Measurements from ENCODE around the gene SHISA5. TPM values are rescaled to one million over a fixed set of nuclear protein-coding genes. Genes with fewer than 3 reads are reported as not detected.

Gene SHISA5
- total RNA-seq, 3 donors from 2014 or later (not counting 1 experiment from before 2014, with no cell fraction given): 211 to 237 (median 218) TPM

GRCh38 chr3:48518069-48518468 is 14.1 kb upstream of the SHISA5 start:
- no peak overlapping the region for H3K4me3 Mint-ChIP-seq

GRCh38 chr3:48516571-48516970 is 12.6 kb upstream of the SHISA5 start:
- DNase-seq (no peak), ATAC-seq (no peak)
- Histone ChIP-seq H3K9me3 (ENCODE audit: control insufficient read depth, insufficient read depth, low read length) (no peaks in the 10 kb centered on the region), H3K36me3 (ENCODE audit: control insufficient read depth, insufficient read depth, low read length) (no peaks in the 10 kb centered on the region), H3K4me3 (ENCODE audit: low read length) (no peak overlapping the region), H3K4me1 (ENCODE audit: control insufficient read depth, insufficient read depth, low read length) (peaks cover 60% of the 10 kb centered on the region), H3K27me3 (ENCODE audit: control insufficient read depth, insufficient read depth, low read length) (no peaks in the 10 kb centered on the region), H3K27ac (ENCODE audit: low read length) (no peak overlapping the region)
- WGBS (ENCODE audit: insufficient coverage): 72% methylated on average over 8 of the region's 8 CpGs
- Mint-ChIP-seq H3K9me3 (no peaks in the 10 kb centered on the region), H3K4me1 (peaks cover 11 to 23% of the 10 kb centered on the region in 2 donors), H3K4me3 (no peak overlapping the region), H3K27me3 (ENCODE audit: low read depth in 2 of 2) (no peaks in the 10 kb centered on the region), H3K36me3 (no peaks in the 10 kb centered on the region), H3K27ac (peak overlapping the region in 1 of 2 donors; percentile 21)
- intact Hi-C loops (cut with micrococcal nuclease): no loop called here
- TF ChIP-seq, protein P1, sequence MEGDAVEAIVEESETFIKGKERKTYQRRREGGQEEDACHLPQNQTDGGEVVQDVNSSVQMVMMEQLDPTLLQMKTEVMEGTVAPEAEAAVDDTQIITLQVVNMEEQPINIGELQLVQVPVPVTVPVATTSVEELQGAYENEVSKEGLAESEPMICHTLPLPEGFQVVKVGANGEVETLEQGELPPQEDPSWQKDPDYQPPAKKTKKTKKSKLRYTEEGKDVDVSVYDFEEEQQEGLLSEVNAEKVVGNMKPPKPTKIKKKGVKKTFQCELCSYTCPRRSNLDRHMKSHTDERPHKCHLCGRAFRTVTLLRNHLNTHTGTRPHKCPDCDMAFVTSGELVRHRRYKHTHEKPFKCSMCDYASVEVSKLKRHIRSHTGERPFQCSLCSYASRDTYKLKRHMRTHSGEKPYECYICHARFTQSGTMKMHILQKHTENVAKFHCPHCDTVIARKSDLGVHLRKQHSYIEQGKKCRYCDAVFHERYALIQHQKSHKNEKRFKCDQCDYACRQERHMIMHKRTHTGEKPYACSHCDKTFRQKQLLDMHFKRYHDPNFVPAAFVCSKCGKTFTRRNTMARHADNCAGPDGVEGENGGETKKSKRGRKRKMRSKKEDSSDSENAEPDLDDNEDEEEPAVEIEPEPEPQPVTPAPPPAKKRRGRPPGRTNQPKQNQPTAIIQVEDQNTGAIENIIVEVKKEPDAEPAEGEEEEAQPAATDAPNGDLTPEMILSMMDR (IDR thresholded peaks at IDR 0.05): no peak

More at GRCh38 chr3:48518069-48518468, 14.1 kb upstream of the SHISA5 start:
- Histone ChIP-seq H3K4me1 (ENCODE audit: control insufficient read depth, insufficient read depth, low read length) (peaks cover 60% of the 10 kb centered on the region), H3K27me3 (ENCODE audit: control insufficient read depth, insufficient read depth, low read length) (no peaks in the 10 kb centered on the region), H3K9me3 (ENCODE audit: control insufficient read depth, insufficient read depth, low read length) (no peaks in the 10 kb centered on the region), H3K36me3 (ENCODE audit: control insufficient read depth, insufficient read depth, low read length) (no peaks in the 10 kb centered on the region), H3K27ac (ENCODE audit: low read length) (no peak overlapping the region), H3K4me3 (ENCODE audit: low read length) (no peak overlapping the region)
- 95% methylated on average over 6 of the region's 6 CpGs for WGBS (ENCODE audit: insufficient coverage)
- Mint-ChIP-seq H3K36me3 (no peaks in the 10 kb centered on the region), H3K9me3 (no peaks in the 10 kb centered on the region), H3K4me1 (peaks cover 11 to 23% of the 10 kb centered on the region in 2 donors), H3K27me3 (ENCODE audit: low read depth in 2 of 2) (no peaks in the 10 kb centered on the region), H3K27ac (no peak overlapping the region)
- intact Hi-C loops (cut with micrococcal nuclease): no loop called here
- TF ChIP-seq, protein P1 (IDR thresholded peaks at IDR 0.05): no peak
- ATAC-seq: no peak
- no peak for DNase-seq

- no peaks in the 10 kb centered on the region for H3K9me3 ChIP-seq (ENCODE audit: control insufficient read depth, insufficient read depth, low read length)
- H3K36me3 Mint-ChIP-seq: no peaks in the 10 kb centered on the region
- H3K4me3 ChIP-seq (ENCODE audit: low read length): no peak overlapping the region
- intact Hi-C loops (cut with micrococcal nuclease): no loop called here
- 34% methylated on average over 7 of the region's 8 CpGs for WGBS (ENCODE audit: insufficient coverage)
- DNase-seq: peak in 1 of 2 donors; percentile 59
- no peak overlapping the region for H3K4me3 Mint-ChIP-seq
- TF ChIP-seq, protein P1 (IDR thresholded peaks at IDR 0.05): no peak
- no peak overlapping the region for H3K27ac Mint-ChIP-seq
- no peak overlapping the region for H3K27ac ChIP-seq (ENCODE audit: low read length)
- H3K27me3 Mint-ChIP-seq (ENCODE audit: low read depth in 2 of 2): no peaks in the 10 kb centered on the region
- H3K4me1 ChIP-seq (ENCODE audit: control insufficient read depth, insufficient read depth, low read length): peaks cover 50% of the 10 kb centered on the region
- peaks cover 8 to 19% of the 10 kb centered on the region in 2 donors for H3K4me1 Mint-ChIP-seq
- no peak for ATAC-seq
- no peaks in the 10 kb centered on the region for H3K27me3 ChIP-seq (ENCODE audit: control insufficient read depth, insufficient read depth, low read length)
- H3K36me3 ChIP-seq (ENCODE audit: control insufficient read depth, insufficient read depth, low read length): no peaks in the 10 kb centered on the region
- no peaks in the 10 kb centered on the region for H3K9me3 Mint-ChIP-seq
Observed at GRCh38 chr3:48514431-48515227, 10.7 kb upstream of the SHISA5 start.
